Inferior parietal cortex (tissue), 1 donor: ENCODE results near the gene RPH3AL.
"Not testable (repeated sequence)": the region's sequence is repeated elsewhere in the genome, so short reads cannot be mapped to it uniquely, and the experiment has no call there.

Source experiments
- DNase-seq: peaks from one replicate; pipeline ENCODE4 v3.0.0-alpha.2; 2016; ENCODE audit errors: extremely low spot score

The RPH3AL gene

GRCh38 chr17:238071-238963 lies 114.3 kb downstream of the RPH3AL start:
- no peak for DNase-seq

GRCh38 chr17:237406-237955 lies 115.1 kb downstream of the RPH3AL start:
- no peak for DNase-seq

- no peak for DNase-seq
Measured at GRCh38 chr17:236641-237405, 115.8 kb downstream of the RPH3AL start.

- no peak for DNase-seq
Measured at GRCh38 chr17:235831-236640, 116.6 kb downstream of the RPH3AL start.

- DNase-seq = not testable (repeated sequence)
Measured at GRCh38 chr17:234994-235830, 117.4 kb downstream of the RPH3AL start.

- DNase-seq = peak; percentile 22
Measured at GRCh38 chr17:234163-234993, 118.2 kb downstream of the RPH3AL start.

GRCh38 chr17:233473-233941 lies 119.1 kb downstream of the RPH3AL start:
- no peak for DNase-seq

- no peak for DNase-seq
Measured at GRCh38 chr17:231966-232807, 120.4 kb downstream of the RPH3AL start.

GRCh38 chr17:231191-231965 lies 121.2 kb downstream of the RPH3AL start:
- DNase-seq = no peak

GRCh38 chr17:230395-230770 lies 122.2 kb downstream of the RPH3AL start:
- no peak for DNase-seq

- no peak for DNase-seq
Measured at GRCh38 chr17:229709-230394, 122.8 kb downstream of the RPH3AL start.

GRCh38 chr17:228951-229708 lies 123.5 kb downstream of the RPH3AL start:
- no peak for DNase-seq

- no peak for DNase-seq
Measured at GRCh38 chr17:227946-228615, 124.5 kb downstream of the RPH3AL start.

GRCh38 chr17:227078-227945 lies 125.3 kb downstream of the RPH3AL start:
- peak; percentile 62 for DNase-seq
